Measurements from ENCODE around the gene DMKN. TPM values are rescaled to one million over a fixed set of nuclear protein-coding genes. Genes with fewer than 3 reads are reported as not detected.

Gene DMKN
- total and polyA plus RNA-seq, 9 of the 15 experiments (the other 6 are each of a cell fraction or from before 2014, with no cell fraction given): 0.36 to 0.53 TPM; not detected in 7

GRCh38 chr19:35468637-35469036 is 44.8 kb downstream of the DMKN start (continued):
- peak; percentile 57 to 81 (median 65) for TF ChIP-seq CTCF (IDR thresholded peaks at IDR 0.05 in 2 of 3, conservative IDR thresholded peaks at IDR 0.05 in 1 of 3; ENCODE audit: insufficient read depth in 2 of 3, low read depth in 1 of 3, low read length in 3 of 3)
- no peak for TF ChIP-seq NR2C2 (CRISPR knock-in tag; IDR thresholded peaks at IDR 0.05)
- peak; percentile 91 for TF ChIP-seq NR2C2 (tag; IDR thresholded peaks at IDR 0.05)
- TF ChIP-seq ARID2 (IDR thresholded peaks at IDR 0.05): peak; percentile 14; the same call in 1 of the 2 replicates
- TF ChIP-seq MAZ (CRISPR knock-in tag; conservative IDR thresholded peaks at IDR 0.05 in 1 of 2, IDR thresholded peaks at IDR 0.05 in 1 of 2): peak in 1 of 2 experiments; percentile 15; a peak in 1 of 4 replicates
- TF ChIP-seq RCOR1 (IDR thresholded peaks at IDR 0.05; ENCODE audit: borderline replicate concordance in 1 of 2, low read depth in 2 of 2, low read length in 2 of 2): 0 out of 4 replicates have a peak, but pooled peaks of 1 of the 2 experiments have one; percentile 24
- peak; percentile 79 for TF ChIP-seq DEAF1 (CRISPR knock-in tag; IDR thresholded peaks at IDR 0.05)
